HEK293T (cell line): ENCODE measurements around the gene MDC1.

Experiments used
- CTBP1 ChIP-seq: fragments of 450-650 bp; IDR thresholded peaks from 2 replicates; pipeline ENCODE4 v1.6.1; 2016; ENCODE audit warnings: borderline replicate concordance
- FOXA1 ChIP-seq: fragments of 450-650 bp; IDR thresholded peaks from 2 replicates; pipeline ENCODE4 v1.6.1; 2016; ENCODE audit warnings: mild to moderate bottlenecking
- L3MBTL2 ChIP-seq: fragments of 450-650 bp; conservative IDR thresholded peaks from 2 replicates; pipeline ENCODE4 v1.6.1; 2016; ENCODE audit warnings: mild to moderate bottlenecking
- LEF1 ChIP-seq: fragments of 450-650 bp; IDR thresholded peaks from 2 replicates; pipeline ENCODE4 v1.6.1; 2017; ENCODE audit warnings: mild to moderate bottlenecking, borderline replicate concordance
- SUZ12 ChIP-seq: fragments of 450-650 bp; IDR thresholded peaks from 2 replicates; pipeline ENCODE4 v1.6.1; 2016; ENCODE audit warnings: mild to moderate bottlenecking
- TARDBP ChIP-seq: fragments of 450-650 bp; IDR thresholded peaks from 2 replicates; pipeline ENCODE4 v1.6.1; 2016
- ZNF384 ChIP-seq: fragments of 450-650 bp; IDR thresholded peaks from 2 replicates; pipeline ENCODE4 v1.6.1; 2016

- TF ChIP-seq LEF1 (no peak), L3MBTL2 (no peak), ZNF384 (no peak), FOXA1 (no peak), SUZ12 (no peak), CTBP1 (no peak), TARDBP (no peak)
Observed at GRCh38 chr6:30691208-30691847, 25.8 kb downstream of the MDC1 start.
